Measurements from ENCODE around the gene KRT5.

KRT5 gene

DNA sequence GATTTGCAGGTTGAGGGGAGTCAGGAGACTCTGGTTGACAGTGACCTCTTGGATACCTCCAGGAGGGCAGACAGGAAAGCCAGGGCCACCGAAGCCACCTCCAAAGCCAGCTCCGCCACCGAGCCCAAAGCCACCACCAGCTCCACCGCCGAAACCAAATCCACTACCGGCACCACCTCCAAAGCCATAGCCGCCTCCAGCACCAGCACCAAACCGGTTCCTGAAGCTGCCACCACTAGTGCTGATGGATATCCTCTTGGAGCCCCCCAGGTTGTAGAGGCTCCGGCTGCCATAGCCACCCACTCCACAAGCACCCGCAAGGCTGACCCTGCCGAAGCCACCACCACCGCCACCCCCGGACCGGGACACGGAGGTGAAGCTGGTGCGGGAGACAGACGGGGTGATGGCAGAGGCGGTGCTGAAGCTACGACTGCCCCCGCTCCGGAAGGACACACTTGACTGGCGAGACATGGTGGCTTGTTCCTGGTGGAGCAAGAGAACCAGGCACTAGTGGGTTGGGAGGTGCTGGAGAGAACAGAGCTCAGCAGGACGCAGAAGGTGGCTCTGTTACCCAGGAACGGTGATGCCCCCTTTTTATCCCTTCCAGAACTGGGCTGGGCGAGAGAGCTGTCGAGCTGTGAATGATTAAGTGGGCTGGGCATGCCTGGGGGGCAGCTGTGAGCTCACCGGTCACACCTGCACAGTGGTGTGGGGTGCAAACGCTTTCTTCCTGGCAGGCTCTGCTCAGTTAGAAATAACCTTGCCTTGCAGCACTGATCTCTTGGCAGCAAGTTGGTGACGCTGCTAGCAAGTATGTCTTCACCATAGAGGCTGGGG is at the start of gene KRT5:
Gene KRT5 (minus strand): TSS at position 569 of the 837 bp plus-strand sequence. CDS start 98 bp downstream, at position 471.
- DNase-seq (ENCODE audit: low spot score) = no peak

DNA sequence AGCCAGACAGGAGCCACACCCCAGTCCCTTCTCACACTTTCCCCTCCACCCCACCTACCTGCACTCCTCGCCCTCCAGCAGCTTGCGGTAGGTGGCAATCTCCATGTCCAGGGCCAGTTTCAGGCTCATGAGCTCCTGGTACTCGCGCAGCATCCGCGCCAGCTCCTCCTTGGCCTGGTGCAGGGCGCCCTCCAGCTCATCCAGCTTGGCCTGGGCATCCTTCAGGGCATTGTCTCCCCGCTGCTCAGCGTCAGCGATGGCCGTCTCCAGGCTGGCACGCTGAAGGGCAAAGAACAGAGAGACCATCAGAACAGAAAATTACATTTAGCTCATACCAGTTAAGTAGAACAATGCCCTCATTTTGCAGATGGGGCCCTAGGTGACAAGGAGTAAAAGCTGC is 47.9 kb upstream of the KRT5 start:
- no peak for DNase-seq (ENCODE audit: low spot score)

DNA sequence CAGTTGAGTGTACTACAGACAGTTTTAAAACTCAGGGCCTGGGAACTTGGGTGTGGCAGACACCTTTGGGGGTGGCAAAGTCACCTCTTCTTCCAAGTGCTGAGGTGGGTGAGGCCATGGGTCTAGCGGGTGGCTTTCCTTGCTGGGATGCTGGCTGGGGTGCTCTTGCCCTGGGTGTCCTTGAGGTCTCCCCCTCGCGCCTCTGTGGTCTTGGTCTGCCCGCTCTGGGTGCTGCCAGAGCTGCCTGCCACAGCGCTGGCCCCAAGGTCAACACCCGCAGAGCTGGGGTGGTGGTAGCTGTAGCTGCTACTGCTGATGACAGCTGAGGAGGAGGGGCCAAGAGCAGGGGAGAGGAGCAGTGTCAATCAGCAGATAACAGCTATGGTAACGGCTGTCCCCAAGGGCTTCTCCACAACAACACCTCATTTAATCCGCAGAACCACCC is 46.7 kb upstream of the KRT5 start:
- DNase-seq (ENCODE audit: low spot score) = no peak

DNA sequence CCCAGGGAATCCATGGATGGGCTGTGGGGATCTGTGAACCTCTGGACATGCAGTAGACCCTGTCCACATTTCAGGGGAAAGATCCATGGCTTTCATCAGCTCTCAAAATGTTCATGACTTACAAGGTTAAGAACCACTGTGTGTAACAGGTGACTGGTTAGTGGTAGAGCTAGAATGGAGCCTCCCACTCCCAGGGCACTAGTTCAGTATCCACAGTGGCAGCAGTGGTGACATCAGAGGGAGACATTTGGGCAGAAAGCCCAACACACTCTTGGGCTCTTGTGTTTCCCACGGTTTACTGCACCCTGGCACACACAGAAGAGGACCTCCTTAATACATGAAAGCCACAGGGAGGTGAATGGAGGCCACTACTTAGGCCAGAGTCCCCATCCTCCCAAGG is 44.4 kb upstream of the KRT5 start:
- no peak for DNase-seq (ENCODE audit: low spot score)

DNA sequence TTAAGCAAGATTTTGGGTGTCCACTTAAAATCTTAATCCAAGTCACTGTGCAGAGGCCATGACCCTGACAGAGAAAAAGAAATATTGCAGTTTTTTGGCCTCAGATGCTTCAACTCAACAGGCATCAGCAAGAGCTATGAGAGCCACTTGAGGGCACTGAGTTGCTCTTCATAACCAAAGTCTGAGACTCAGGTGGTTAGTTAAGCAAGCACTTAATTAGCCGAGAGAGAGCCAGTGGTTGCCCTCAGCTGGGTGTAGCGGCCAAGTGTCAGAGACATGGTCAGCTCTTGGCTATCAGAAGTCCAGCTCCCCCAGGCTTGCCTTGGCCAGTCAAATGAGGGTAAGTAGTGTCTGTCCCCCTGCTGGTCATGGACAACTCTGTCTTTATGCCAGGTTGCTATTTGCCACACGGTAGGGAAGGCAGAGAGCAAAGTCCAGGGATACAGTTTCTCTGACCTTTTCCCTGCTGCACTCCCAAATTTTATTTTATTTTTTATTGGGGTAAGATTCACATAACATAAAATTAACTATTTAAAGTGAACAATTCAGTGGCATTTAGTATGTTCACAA is 41.8 kb upstream of the KRT5 start:
- DNase-seq (ENCODE audit: low spot score) = no peak

DNA sequence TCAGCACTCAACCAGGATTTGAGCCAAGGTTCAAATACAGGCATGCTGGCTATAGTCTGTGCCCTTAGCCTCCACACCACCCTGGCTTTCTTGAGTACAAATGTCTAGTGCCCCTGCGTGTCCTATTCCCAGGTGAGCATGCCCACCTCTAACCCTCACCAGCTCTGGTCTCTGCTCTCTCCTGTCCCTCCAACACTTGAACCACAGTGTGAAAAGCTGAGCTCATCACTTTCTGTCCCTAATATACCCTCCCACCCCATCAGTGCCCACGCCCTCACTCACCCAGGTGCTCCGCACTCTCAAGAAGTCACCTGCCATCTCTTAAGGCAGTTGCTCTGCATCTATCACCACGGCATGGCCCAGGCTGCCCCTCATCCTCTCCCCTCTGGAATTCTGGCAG is 39.8 kb upstream of the KRT5 start:
- no peak for DNase-seq (ENCODE audit: low spot score)

DNA sequence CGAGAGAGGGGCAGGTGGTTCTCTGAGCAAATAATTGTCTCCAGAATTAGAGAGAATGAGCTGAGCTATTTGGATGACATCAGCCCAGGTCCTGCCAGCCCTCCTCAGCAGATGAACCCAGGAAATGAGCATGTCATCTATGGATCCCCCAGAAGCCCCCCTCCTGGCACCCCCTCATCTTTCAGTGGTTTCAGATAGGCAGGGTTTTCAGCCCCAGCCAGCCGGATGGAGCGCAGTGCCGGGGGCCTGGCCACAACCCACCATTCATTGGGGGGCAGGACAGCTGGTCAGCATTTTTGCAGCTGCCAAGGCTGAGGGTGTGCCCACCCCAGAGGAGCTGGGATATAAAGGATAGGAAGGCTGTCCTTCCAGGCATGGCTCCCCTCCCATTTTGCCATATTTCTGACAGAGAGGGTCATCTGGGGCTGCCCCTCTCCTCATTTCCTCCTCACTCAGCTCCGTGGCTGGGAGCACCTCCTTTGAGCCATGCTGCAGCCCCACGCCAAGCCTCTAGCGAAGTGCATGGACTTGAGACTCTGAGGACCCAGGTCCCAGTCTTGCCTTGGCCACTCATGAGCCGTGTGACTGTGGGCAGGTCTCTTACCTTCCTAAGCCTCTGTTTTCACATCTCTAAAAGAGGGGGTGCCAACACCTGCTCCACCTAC is 38.7 kb upstream of the KRT5 start:
- no peak for DNase-seq (ENCODE audit: low spot score)

DNA sequence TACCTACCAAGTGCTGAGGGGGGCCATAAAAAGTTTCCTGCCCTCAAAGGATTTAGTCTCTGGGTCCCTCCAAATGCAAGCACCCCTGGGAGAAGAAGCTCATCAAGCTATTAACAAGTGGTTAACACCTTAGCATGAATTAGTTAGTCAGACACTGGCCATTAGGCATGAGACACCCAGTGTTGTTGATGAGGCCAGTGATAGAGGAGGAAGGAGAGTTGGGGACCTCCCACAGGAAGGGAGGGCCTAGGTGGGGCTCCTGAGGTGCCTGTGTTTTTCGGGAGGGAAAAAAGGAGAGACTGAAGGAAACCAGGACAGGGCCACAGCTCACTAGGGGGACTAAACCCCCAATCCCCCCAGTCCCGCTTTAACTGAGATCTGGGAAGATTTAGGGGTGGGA is 37.3 kb upstream of the KRT5 start:
- DNase-seq (ENCODE audit: low spot score) = no peak

DNA sequence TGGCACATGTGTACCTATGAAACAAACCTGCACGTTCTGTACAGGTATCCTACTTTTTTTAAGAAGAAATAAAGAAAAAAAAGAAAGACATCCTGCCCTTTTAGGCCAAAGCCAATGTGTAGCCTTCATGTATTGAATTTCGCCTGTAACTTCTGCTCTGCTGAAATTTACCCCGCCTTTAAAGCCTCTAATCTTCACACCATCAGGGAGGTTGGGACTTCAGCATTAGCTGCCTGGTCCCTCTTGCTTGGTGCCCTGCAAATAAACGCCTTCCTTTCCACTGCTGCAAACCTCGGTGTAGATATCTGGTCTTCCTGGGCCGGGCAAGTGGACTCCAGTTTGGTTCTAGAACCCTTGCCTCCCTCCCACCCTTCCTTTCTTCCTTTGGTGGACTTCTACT is 35.4 kb upstream of the KRT5 start:
- DNase-seq (ENCODE audit: low spot score) = no peak

DNA sequence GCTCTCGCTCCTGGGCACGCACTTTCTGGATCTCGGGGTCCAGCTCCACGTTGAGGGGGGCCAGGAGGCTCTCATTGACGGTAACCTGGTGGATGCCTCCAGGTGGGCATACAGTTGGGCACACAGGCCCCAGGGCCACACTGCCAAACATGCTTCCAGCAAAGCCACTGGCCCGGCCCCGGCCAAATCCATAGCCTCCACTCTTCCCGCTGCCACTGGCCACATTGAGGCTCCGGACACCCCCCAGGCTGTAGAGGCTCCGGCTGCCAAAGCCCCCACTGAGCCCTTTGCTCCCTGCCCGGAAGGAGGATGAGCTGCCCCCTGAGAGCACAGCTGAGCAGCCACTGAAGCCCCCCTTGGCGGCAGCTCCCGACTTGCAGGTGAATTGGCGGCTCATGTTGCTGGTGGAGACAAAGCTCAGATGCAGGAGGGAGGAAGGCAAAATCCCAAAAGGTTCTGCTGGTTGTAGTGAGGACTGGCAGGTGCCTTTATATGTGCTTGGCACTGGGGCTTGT is 32.5 kb upstream of the KRT5 start, which contains the start of gene KRT71:
Gene KRT71 (minus strand): TSS at position 465 of the 515 bp plus-strand sequence. CDS start 68 bp downstream, at position 397.
- DNase-seq (ENCODE audit: low spot score) = no peak

DNA sequence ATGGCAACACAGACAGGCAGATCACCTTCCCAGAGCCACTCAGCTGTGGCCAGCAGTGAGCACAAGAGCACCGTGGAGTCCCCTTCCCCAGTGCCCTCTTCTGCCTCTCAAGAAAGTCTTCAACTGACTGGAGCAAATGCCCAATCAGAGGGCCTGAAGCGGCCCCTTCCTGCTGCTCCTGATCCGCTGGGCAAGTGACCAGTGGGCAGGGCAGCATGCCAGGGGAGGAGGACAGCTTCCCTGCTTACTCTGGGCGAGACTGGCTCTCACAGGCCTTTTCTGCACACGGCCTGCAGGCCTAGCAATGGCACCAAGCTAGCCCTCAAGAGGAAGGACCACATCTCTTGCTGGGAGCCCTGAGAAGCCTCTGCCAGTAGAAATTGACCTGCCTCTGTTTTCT is 31.9 kb upstream of the KRT5 start:
- DNase-seq (ENCODE audit: low spot score) = no peak

DNA sequence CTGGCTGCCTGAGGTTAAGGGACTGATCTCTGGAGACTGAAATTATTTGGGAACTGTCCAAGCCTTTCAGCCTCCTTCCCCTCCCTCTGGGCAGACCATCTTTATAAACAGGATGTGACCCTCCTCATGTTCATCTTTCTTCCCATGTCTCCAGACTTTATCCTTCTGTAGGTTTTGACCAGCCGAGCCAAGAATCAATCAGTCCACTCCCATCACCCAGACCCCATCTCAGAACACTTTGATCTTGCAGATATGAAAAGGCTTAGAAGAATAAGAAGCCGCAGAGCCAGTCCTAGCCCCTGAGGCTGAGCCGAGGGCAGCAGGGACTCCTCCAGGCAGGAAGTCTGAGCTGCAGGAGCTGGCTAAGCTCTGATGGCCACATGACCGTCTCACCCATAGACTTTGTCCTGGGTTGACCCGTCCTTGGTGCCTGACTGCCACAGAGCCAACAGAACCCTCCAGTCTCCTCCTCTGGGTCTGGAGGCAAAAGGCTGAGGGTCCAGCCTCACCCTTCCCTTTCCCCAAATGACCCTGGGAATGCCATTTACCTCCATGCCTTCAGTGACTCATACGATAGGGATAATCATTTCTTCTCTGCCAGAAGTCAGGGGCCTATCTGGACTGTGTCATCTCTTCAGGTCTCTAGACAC is 31.1 kb upstream of the KRT5 start:
- DNase-seq (ENCODE audit: low spot score) = no peak

DNA sequence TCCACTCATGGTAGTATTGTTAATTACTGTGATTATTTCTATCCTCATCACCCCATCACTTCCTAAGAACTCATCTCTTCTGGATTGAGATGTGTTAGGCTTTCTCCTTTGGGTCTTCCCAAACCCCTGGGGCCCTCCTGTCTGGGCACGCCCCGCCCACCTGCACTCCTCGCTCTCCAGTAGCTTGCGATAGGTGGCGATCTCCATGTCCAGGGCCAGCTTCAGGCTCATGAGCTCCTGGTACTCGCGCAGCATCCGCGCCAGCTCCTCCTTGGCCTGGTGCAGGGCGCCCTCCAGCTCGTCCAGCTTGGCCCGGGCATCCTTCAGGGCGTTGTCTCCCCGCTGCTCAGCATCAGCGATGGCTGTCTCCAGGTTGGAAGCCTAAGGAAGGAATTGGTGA is 25.9 kb upstream of the KRT5 start:
- no peak for DNase-seq (ENCODE audit: low spot score)

DNA sequence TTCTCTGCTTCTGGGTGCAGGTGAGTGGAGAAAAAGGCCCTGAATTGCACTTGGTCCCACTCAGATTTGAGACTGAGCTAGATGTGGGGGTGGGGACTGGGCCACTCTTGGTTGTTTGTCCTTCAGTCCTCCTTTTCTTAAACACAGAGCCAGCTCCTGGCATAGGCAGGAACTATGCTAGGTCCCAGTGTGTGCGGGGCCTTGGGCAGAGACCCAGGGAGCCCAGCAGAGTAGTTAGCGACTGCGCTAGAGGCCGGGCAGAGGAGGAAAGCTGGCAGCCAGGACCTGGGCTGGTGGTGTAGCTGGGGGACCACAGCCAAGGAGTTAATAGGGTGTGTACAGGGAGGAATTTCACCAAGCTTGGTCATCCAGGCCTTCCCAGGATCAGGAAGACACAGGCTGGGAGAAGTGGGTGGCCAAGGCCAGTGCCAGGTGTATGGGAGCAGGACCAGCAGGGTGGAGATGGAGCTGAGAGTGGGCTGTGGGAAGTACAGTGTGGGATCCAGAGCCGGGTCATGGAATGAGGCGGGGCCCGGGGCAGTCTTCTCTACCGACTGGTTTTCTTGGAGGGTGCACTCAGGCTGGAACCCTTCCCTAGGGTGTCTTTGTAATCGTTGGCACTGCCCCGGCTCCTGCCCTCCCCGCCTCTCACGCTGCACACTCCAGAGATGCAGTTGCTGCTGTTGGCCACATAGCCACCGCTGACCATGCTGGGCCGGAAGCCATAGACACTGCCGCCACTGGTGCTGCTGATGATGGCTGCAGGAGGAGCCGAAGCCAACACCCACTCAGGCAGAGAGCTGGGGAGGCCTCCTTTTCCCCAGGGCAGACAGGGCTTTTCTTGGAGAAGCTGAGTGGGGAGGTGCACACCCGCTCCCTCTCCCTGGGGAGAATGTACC is 24.0 kb upstream of the KRT5 start:
- DNase-seq (ENCODE audit: low spot score) = no peak

DNA sequence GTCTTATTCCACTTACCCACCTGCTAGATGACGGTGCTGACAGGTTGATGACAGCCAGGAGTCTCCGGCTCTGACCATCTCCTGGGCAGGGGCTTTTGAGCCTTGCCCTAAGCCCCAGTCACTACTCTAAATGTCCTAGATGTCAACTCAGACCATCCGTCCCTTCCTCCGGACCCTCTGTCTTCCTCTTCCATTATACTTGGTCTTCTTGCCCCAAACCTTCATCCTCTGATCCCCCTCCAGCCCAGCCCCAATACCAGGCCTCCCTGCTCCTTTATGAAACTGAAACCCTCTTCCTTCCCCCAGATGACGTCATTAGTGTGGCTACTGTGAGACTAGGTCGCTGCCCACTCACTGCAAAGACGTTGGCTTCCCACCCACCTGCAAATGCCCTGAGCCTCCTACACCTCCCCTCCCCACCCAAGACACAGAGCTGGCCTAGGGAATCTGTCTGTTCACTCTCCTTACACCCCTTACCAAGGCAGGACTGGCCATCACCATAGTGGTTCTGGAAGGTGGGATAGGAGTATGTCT is 22.7 kb upstream of the KRT5 start:
- DNase-seq (ENCODE audit: low spot score) = no peak

DNA sequence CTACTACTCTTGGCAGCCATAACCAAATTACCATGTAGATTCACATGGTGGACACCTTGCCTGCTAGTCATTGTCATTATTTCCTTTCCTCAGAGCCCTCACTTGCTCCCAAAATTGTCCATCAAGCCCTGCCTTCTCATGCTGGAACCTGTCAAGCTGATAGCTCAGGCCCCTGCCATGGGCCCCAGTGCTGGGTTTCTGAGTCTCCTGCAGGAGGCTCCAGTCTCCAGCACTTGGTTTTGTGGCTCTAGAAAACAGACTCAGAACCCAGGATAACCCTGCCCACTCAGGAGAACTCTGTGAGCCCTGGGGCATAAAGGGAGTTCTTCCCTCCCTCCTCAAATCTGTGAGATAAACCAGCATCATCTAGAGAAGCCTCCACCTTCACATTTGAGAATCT is 22.0 kb upstream of the KRT5 start:
- DNase-seq (ENCODE audit: low spot score) = no peak

DNA sequence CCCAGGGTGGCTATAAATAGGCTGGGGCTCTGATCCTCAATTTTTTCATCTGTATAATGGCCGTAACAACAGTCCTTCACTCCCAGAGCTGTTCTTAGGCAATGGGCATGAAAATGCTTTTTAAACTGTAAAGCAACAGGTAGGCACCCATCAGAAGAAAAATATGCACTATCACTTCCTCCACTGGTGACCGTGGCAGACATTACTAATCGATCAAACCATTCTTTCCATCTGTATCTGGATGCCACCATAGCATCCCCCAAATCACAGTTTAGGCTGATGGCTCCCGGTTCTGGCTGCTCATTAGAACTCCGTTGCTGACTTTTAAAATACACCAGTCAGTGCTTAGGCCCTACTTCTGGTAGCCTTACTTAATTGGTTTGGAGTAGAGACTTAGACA is 21.5 kb upstream of the KRT5 start:
- no peak for DNase-seq (ENCODE audit: low spot score)

DNA sequence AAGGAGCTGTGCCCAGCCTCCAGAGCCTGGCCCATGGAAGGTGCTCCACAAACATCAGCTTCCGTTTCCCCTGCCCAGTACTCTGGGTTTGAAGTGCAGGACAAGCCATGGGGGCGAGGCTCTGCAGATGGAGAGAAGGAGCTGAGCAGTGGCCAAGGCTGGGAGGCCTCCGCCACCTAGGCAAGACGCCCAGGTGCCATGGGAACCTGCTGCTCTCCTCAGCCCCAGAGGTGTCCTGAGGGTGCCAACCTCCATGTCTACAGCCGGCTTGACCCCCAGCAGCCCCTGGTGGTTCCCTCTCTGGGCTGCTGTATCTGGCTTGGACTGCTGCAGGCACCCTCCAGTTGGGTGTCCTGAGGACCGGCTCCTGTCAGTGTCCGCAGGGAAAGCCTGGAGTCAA is 20.3 kb upstream of the KRT5 start:
- no peak for DNase-seq (ENCODE audit: low spot score)

DNA sequence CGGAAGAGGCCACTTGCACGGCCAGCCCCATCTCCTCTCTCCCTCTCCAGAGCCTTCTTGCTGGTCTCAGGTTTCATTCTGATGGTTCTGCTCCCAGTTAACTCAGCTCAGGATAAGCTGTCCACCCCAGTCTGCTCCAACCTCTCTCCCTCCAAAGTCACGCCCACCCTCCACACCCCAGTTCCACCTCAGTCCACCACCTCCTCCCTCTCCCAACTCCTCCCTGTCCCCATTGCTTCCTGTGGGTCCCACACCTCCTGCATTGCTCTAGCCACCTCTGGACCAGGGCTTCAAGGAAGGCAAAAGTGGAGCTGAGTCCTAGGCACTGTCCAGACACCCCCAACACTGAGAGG is 19.6 kb upstream of the KRT5 start:
- DNase-seq (ENCODE audit: low spot score) = no peak

DNA sequence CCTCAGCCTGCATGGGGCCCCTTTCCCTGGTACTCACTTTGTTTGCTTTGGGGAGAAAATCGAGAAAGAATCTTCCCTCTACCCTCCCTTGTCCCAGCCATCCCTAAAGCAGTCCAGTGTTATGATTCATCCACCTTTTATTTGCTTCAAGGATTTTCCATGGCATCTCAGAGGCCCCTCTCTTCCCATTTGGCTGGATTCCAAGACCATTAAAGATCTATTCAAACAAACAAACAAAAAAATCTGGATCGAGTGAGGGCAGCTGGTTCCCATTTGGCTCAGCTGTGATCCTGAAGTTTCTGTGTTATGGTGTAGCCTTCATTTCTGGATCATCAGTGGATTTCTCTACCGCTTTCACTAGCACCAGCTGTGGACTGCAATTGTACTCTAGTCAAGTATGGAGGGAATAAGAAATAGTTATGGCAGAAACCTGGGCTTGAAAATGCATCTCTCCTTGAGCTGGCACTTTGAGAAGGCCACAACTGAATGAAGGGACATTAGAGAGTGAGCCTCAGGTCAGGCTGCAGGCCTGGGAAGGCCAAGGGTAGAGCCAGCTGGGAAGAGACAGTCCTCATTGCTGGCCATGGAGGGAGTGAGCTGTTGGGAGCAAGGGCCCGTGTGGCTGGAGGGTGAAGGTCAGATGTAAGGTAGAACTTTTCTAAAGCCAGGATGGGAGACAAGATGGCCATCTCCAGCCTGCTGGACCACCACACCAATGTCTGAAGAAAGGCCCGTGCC is 19.1 kb upstream of the KRT5 start:
- no peak for DNase-seq (ENCODE audit: low spot score)

All from cerebellar cortex (tissue), 1 donor.